SK-N-MC (cell line): ENCODE measurements around the gene SLC39A11.

Source experiments
- EZH2 ChIP-seq: fragments of 200-600 bp; sonication (generic); IDR thresholded peaks from one replicate; pipeline ENCODE4 v1.6.1; 2017; ENCODE audit warnings: antibody characterized with exemption
- FOXP2 ChIP-seq: optimal IDR thresholded peaks from 2 replicates; pipeline ENCODE3; 2011; ENCODE audit warnings: mild to moderate bottlenecking, moderate library complexity; ENCODE audit not compliant: insufficient read depth; ENCODE audit errors: extremely low read length, control extremely low read depth
- POLR2AphosphoS5 ChIP-seq: IDR thresholded peaks from 2 replicates; pipeline ENCODE4 v1.6.1; 2012; ENCODE audit warnings: mild to moderate bottlenecking, low read depth, low read length, borderline replicate concordance

GRCh38 chr17:72766761-72767356 lies 325.6 kb downstream of the SLC39A11 start:
- TF ChIP-seq EZH2 (no peak), POLR2AphosphoS5 (no peak), FOXP2 (no peak)
